Measurements from ENCODE around the gene SLC16A7. TPM values are rescaled to one million over a fixed set of nuclear protein-coding genes. Genes with fewer than 3 reads are reported as not detected.

SLC16A7 gene
- total and polyA plus RNA-seq, 10 of the 15 experiments (the other 5 are each of a cell fraction or from before 2014, with no cell fraction given): 1.5 to 12.9 (median 6.7) TPM

GRCh38 chr12:59710964-59711363, 115.1 kb downstream of the SLC16A7 start:
- Histone ChIP-seq H3K27me3 (replicated peaks in 1 of 2; ENCODE audit: control insufficient read depth in 2 of 2, insufficient read depth in 2 of 2, low read length in 1 of 2) (no peaks in the 10 kb centered on the region), H4K20me1 (ENCODE audit: control insufficient read depth, insufficient read depth) (no peaks in the 10 kb centered on the region), H3K9me3 (replicated peaks; ENCODE audit: control insufficient read depth, insufficient read depth, low read length) (no peaks in the 10 kb centered on the region), H2AFZ (ENCODE audit: control insufficient read depth, low read depth, low read length) (no peak overlapping the region), H3K36me3 (ENCODE audit: control insufficient read depth in 2 of 2, insufficient read depth in 2 of 2, low read length in 1 of 2) (no peaks in the 10 kb centered on the region; a peak in 1 of 4 replicates), H3K4me3 (no peak overlapping the region), H3K4me2 (ENCODE audit: control insufficient read depth, insufficient read depth) (no peak overlapping the region), H3K4me1 (ENCODE audit: control insufficient read depth, insufficient read depth, low read length) (no peaks in the 10 kb centered on the region), H3K27ac (ENCODE audit: control insufficient read depth, insufficient read depth) (no peak overlapping the region), H3K9ac (ENCODE audit: control insufficient read depth, insufficient read depth, low read length) (no peak overlapping the region), H3K79me2 (ENCODE audit: control insufficient read depth, insufficient read depth, low read length) (no peaks in the 10 kb centered on the region)
- ATAC-seq: no peak
- no peak for FAIRE-seq
- ChIA-PET SMC1A (ENCODE audit: uncharacterized antibody, unreplicated experiment) (no interaction called here), CTCF (no interaction called here), RAD21 (ENCODE audit: unreplicated experiment) (no interaction called here), POLR2A (no interaction called here)
- DNase-seq (ENCODE audit: low read depth, low spot score): no peak
- intact Hi-C loops (cut with micrococcal nuclease; ENCODE audit: unreplicated experiment) (no loop called here), in situ Hi-C loops (cut with MboI) (no loop called here)
- no TSS peak for BruUV-seq (replicated peaks)
- TF ChIP-seq EZH2 (IDR thresholded peaks at IDR 0.05; ENCODE audit: borderline replicate concordance, control insufficient read depth, low read depth, low read length) (no peak), EED (IDR thresholded peaks at IDR 0.05; ENCODE audit: low read depth) (no peak), MYC (IDR thresholded peaks at IDR 0.05; ENCODE audit: insufficient read depth, insufficient read length, insufficient replicate concordance, low read length, severe bottlenecking) (no peak), JUND (IDR thresholded peaks at IDR 0.05; ENCODE audit: low read depth, low read length) (no peak), RUNX3 (IDR thresholded peaks at IDR 0.05; ENCODE audit: low read length) (no peak), DPF2 (IDR thresholded peaks at IDR 0.05) (no peak), RELA (IDR thresholded peaks at IDR 0.05; ENCODE audit: borderline replicate concordance, partially characterized antibody) (no peak), KDM1A (IDR thresholded peaks at IDR 0.05; ENCODE audit: borderline replicate concordance) (no peak), CHD1 (IDR thresholded peaks at IDR 0.05; ENCODE audit: low read depth, low read length) (no peak), SMAD5 (IDR thresholded peaks at IDR 0.05; ENCODE audit: low read depth) (no peak), SIN3A (IDR thresholded peaks at IDR 0.05; ENCODE audit: low read depth, low read length) (no peak), YY1 (IDR thresholded peaks at IDR 0.05; ENCODE audit: low read depth, low read length) (no peak), NR2C2 (IDR thresholded peaks at IDR 0.05; ENCODE audit: borderline replicate concordance, control insufficient read depth, insufficient read length, low read depth) (no peak), ASH2L (IDR thresholded peaks at IDR 0.05; ENCODE audit: borderline replicate concordance, low read depth) (no peak), YBX1 (IDR thresholded peaks at IDR 0.05) (no peak), LARP7 (IDR thresholded peaks at IDR 0.05) (no peak), REST (IDR thresholded peaks at IDR 0.05; ENCODE audit: low read depth, low read length) (no peak), RBBP5 (conservative IDR thresholded peaks at IDR 0.05) (no peak), BMI1 (IDR thresholded peaks at IDR 0.05; ENCODE audit: borderline replicate concordance) (no peak)
- 94% methylated on average over 2 of the region's 2 CpGs for WGBS (ENCODE audit: insufficient coverage, insufficient replicate concordance, low lambda C conversion rate, missing lambda C conversion rate)
